NCI-H2227 treated with DMSO at 0.1 percent for 48 hours (cell line): ENCODE results near the gene OPN1SW.
A peak's percentile ranks its signal among the peaks of the same experiment; 100 is the strongest.

Experiments used
- DNase-seq: peaks from one replicate; lab custom pipeline; 2025; lab: John Stamatoyannopoulos, UW

OPN1SW gene

GRCh38 chr7:128758553-128758952 lies 17.0 kb downstream of the OPN1SW start:
- DNase-seq, result no peak

GRCh38 chr7:128757203-128757602 lies 18.4 kb downstream of the OPN1SW start:
- DNase-seq, result no peak

- DNase-seq, result no peak
Measured at GRCh38 chr7:128755819-128756476, 19.6 kb downstream of the OPN1SW start.

- no peak for DNase-seq
Measured at GRCh38 chr7:128755075-128755818, 20.3 kb downstream of the OPN1SW start.

GRCh38 chr7:128752251-128752650 lies 23.3 kb downstream of the OPN1SW start:
- DNase-seq, result no peak

GRCh38 chr7:128747327-128748079 lies 28.1 kb downstream of the OPN1SW start:
- no peak for DNase-seq

GRCh38 chr7:128745706-128746105 lies 29.9 kb downstream of the OPN1SW start:
- no peak for DNase-seq

- no peak for DNase-seq
Measured at GRCh38 chr7:128744366-128744905, 31.2 kb downstream of the OPN1SW start.

- no peak for DNase-seq
Measured at GRCh38 chr7:128743112-128743772, 32.4 kb downstream of the OPN1SW start.

- DNase-seq, result no peak
Measured at GRCh38 chr7:128742206-128742605, 33.4 kb downstream of the OPN1SW start.

- DNase-seq, result no peak
Measured at GRCh38 chr7:128741491-128741890, 34.1 kb downstream of the OPN1SW start.

- no peak for DNase-seq
Measured at GRCh38 chr7:128740996-128741395, 34.6 kb downstream of the OPN1SW start.

GRCh38 chr7:128739990-128740682 lies 35.5 kb downstream of the OPN1SW start:
- DNase-seq, result no peak

- DNase-seq, result peak; percentile 96
Measured at GRCh38 chr7:128739048-128739962, 36.3 kb downstream of the OPN1SW start, which contains the start of gene CALU. Gene CALU (plus strand): TSS chr7:128739359. CDS start chr7:128748584, 9,225 bp downstream.

- DNase-seq, result peak; percentile 46
Measured at GRCh38 chr7:128738570-128739047, 37.0 kb downstream of the OPN1SW start.

GRCh38 chr7:128737867-128738385 lies 37.7 kb downstream of the OPN1SW start:
- DNase-seq, result no peak

GRCh38 chr7:128737441-128737840 lies 38.2 kb downstream of the OPN1SW start:
- DNase-seq, result no peak

GRCh38 chr7:128735436-128735835 lies 40.2 kb downstream of the OPN1SW start:
- no peak for DNase-seq

- DNase-seq, result no peak
Measured at GRCh38 chr7:128734890-128735289, 40.7 kb downstream of the OPN1SW start.

- no peak for DNase-seq
Measured at GRCh38 chr7:128733278-128733645, 42.3 kb downstream of the OPN1SW start.
